Vagina (tissue), 2 donors: ENCODE results near the gene INTS6.

ENCODE experiments used
- CTCF ChIP-seq, 3 experiments: fragments of 450-650 bp in 2 of 3; fragments of 200-600 bp in 1 of 3; sonication (generic) in 1 of 3; IDR thresholded peaks; one replicate each; pipeline ENCODE4 v1.5.1; 2017 to 2019; ENCODE audit warnings: antibody characterized with exemption in 3 of 3, mild to moderate bottlenecking in 2 of 3, moderate library complexity in 2 of 3
- POLR2A ChIP-seq, 2 donors: fragments of 450-650 bp; IDR thresholded peaks; one replicate each; pipeline ENCODE4 v1.6.1; 2017; ENCODE audit warnings: antibody characterized with exemption in 2 of 2, mild to moderate bottlenecking in 2 of 2, moderate library complexity in 2 of 2
- POLR2AphosphoS5 ChIP-seq, 2 donors: sonication (generic); formaldehyde crosslinking; IDR thresholded peaks; one replicate each; pipeline ENCODE4 v1.9.0; 2017; ENCODE audit warnings: antibody characterized with exemption in 2 of 2, mild to moderate bottlenecking in 2 of 2, low read depth in 1 of 2; ENCODE audit not compliant: insufficient read depth in 1 of 2

- TF ChIP-seq CTCF (IDR thresholded peaks at IDR 0.05): no peak
- TF ChIP-seq POLR2A (IDR thresholded peaks at IDR 0.05): no peak
- no peak for TF ChIP-seq POLR2AphosphoS5 (IDR thresholded peaks at IDR 0.05; ENCODE audit: insufficient read depth in 1 of 2, low read depth in 1 of 2)
These were observed 128.0 kb downstream of the INTS6 start for GRCh38 chr13:51324714-51325420.
